Ishikawa (cell line): ENCODE data around the gene ZNF184.

Source experiments
- EGR1 ChIP-seq: IDR thresholded peaks from 2 replicates; pipeline ENCODE4 v1.6.1; 2012
- RAD21 ChIP-seq: IDR thresholded peaks from 2 replicates; pipeline ENCODE4 v1.6.1; 2012; ENCODE audit warnings: low read depth
- REST ChIP-seq: IDR thresholded peaks from 2 replicates; pipeline ENCODE4 v1.6.1; 2012; ENCODE audit warnings: low read depth, mild to moderate bottlenecking
- TAF1 ChIP-seq: IDR thresholded peaks from 2 replicates; pipeline ENCODE4 v1.6.1; 2012; ENCODE audit warnings: low read depth, mild to moderate bottlenecking
- TEAD4 ChIP-seq: IDR thresholded peaks from 2 replicates; pipeline ENCODE4 v1.6.1; 2012
- YY1 ChIP-seq: IDR thresholded peaks from 2 replicates; pipeline ENCODE4 v1.6.1; 2012; ENCODE audit warnings: low read depth

GRCh38 chr6:27414300-27414699 lies 58.6 kb downstream of the ZNF184 start:
- TF ChIP-seq EGR1 (no peak), TEAD4 (no peak), TAF1 (no peak), RAD21 (no peak), REST (no peak), YY1 (no peak)
